Measurements from ENCODE around the gene MANSC4.

The MANSC4 gene

GRCh38 chr12:27801630-27802029, 21.6 kb upstream of the MANSC4 start:
- no peak for TF ChIP-seq CTCF (IDR thresholded peaks at IDR 0.05; ENCODE audit: extremely low read depth, missing control alignments)

GRCh38 chr12:27800819-27801218, 20.8 kb upstream of the MANSC4 start:
- DNase-seq (ENCODE audit: low spot score) = no peak
- TF ChIP-seq CTCF (IDR thresholded peaks at IDR 0.05; ENCODE audit: extremely low read depth, missing control alignments) = no peak

More at GRCh38 chr12:27801630-27802029, 21.6 kb upstream of the MANSC4 start:
- no peak for DNase-seq (ENCODE audit: low spot score)

- DNase-seq (ENCODE audit: low spot score) = no peak
Measured at GRCh38 chr12:27797301-27798025, 17.4 kb upstream of the MANSC4 start.

GRCh38 chr12:27796128-27796527, 16.1 kb upstream of the MANSC4 start:
- no peak for DNase-seq (ENCODE audit: low spot score)
- no peak for TF ChIP-seq CTCF (IDR thresholded peaks at IDR 0.05; ENCODE audit: extremely low read depth, missing control alignments)

More at GRCh38 chr12:27797301-27798025, 17.4 kb upstream of the MANSC4 start:
- no peak for TF ChIP-seq CTCF (IDR thresholded peaks at IDR 0.05; ENCODE audit: extremely low read depth, missing control alignments)

- no peak for TF ChIP-seq CTCF (IDR thresholded peaks at IDR 0.05; ENCODE audit: extremely low read depth, missing control alignments)
- no peak for DNase-seq (ENCODE audit: low spot score)
Measured at GRCh38 chr12:27794818-27795584, 15.0 kb upstream of the MANSC4 start.

GRCh38 chr12:27790179-27790578, 10.1 kb upstream of the MANSC4 start:
- no peak for TF ChIP-seq CTCF (IDR thresholded peaks at IDR 0.05; ENCODE audit: extremely low read depth, missing control alignments)
- no peak for DNase-seq (ENCODE audit: low spot score)

- no peak for DNase-seq (ENCODE audit: low spot score)
- TF ChIP-seq CTCF (IDR thresholded peaks at IDR 0.05; ENCODE audit: extremely low read depth, missing control alignments) = no peak
Measured at GRCh38 chr12:27787559-27787958, 7.5 kb upstream of the MANSC4 start.

Measured in GM20000 (cell line).